GM11168 (cell line): ENCODE measurements around the gene CDC42EP5.

Source experiments
- in situ Hi-C: fragments of 300-500 bp; cut with MboI; formaldehyde crosslinking; loops from one replicate; pipeline ENCODE4 v1.12.0; 2022; ENCODE audit warnings: low sequenced_read_pairs; ENCODE audit not compliant: unreplicated experiment

Gene CDC42EP5

GRCh38 chr19:54415901-54416673 lies 57.0 kb downstream of the CDC42EP5 start:
- in situ Hi-C loops, result no loop called here

DNA sequence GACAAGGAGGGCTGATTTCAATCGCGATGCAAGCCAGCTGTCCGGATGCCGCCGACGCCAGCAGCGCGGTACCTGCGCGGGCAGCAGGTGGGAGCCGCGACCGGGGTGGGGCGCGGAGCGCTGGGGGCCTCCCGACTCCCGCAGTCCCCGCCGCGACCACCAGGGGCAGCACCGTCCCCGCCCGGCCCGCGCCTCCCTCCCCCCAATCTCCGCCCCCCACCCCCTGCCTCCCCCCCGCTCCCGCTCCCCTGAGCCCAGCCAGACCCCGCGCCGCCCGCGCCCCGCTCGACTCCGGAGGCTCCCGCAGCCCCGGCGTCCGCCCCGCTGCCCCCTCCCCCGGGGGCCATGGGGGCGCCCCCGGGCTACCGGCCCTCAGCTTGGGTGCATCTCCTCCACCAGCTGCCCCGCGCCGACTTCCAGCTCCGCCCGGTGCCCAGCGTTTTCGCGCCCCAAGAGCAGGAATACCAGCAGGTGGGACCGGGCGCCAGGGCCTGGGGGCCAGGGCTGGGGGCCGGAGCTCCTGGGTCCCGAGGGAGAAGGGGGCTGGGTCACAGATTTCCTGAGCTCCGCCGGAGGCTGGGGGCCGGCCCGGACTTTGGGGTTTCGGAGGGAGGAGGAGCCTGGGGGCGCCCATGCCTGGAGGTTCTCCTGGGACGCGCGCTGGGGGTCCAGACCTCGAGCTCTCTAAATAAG lies 57.7 kb downstream of the CDC42EP5 start, which contains the start of gene TTYH1:
TSS of gene TTYH1 (plus strand) at position 257 of the 693 bp plus-strand sequence. CDS start at position 346, 89 bp downstream.
- in situ Hi-C loops, result no loop called here
